Measurements from ENCODE around the gene TP53BP2.
"Not testable (repeated sequence)": the region's sequence is repeated elsewhere in the genome, so short reads cannot be mapped to it uniquely, and the experiment has no call there.

Gene TP53BP2

DNA sequence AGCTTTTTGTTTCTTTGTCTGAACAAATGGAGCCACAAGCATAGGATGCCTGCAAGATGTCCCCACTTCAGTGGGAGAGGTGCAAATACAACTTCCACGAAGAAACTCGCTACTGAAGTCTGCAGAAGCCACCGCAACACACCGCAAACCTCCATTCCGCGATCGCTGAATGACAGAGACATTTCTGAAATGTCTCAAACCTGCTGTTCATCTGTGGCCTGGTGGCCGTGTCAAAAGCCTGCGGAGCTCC lies 1.0 kb downstream of the TP53BP2 start:
- Histone ChIP-seq H3K27me3 (replicated peaks in 2 of 5; ENCODE audit: control insufficient read depth in 4 of 5, insufficient read depth in 5 of 5, low read length in 4 of 5) (no peaks in the 10 kb centered on the region), H3K4me1 (ENCODE audit: control extremely low read depth in 1 of 4, control insufficient read depth in 4 of 4, insufficient read depth in 4 of 4, low read length in 3 of 4) (peaks cover 10 to 25% (median 14%) of the 10 kb centered on the region in 4 experiments), H3K9me3 (ENCODE audit: control extremely low read depth in 1 of 5, control insufficient read depth in 4 of 5, insufficient read depth in 2 of 5, low read depth in 1 of 5, low read length in 4 of 5) (no peaks in the 10 kb centered on the region), H3K27ac (ENCODE audit: insufficient read depth in 1 of 2, low read depth in 1 of 2, low read length in 2 of 2, poor library complexity in 1 of 2, severe bottlenecking in 2 of 2) (peak overlapping the region; percentile 88 to 98), H3K36me3 (ENCODE audit: control insufficient read depth in 4 of 4, insufficient read depth in 4 of 4, low read length in 3 of 4) (no peaks in the 10 kb centered on the region), H3K4me3 (ENCODE audit: control insufficient read depth in 1 of 7, extremely low read depth in 1 of 7, insufficient read depth in 4 of 7, low read depth in 2 of 7, low read length in 6 of 7) (peak overlapping the region; percentile 45 to 96 (median 81))
- peak in 2 of 3 donors; percentile 67 to 78 for DNase-seq
- CTCF ChIA-PET, result interaction anchor here (0.9 to 3.9 kb wide), 4 partner anchors 9 to 127 kb away, joined by 3 to 16 read pairs (median 4); no protein-coding TSS in a partner anchor
- 2% methylated on average over 9 of the region's 9 CpGs for WGBS (ENCODE audit: insufficient coverage)
- POLR2A ChIA-PET, result interaction anchor here (0.6 to 1.4 kb wide), 2 partner anchors 12 to 1106 kb away, joined by 3 to 5 read pairs; no protein-coding TSS in a partner anchor

DNA sequence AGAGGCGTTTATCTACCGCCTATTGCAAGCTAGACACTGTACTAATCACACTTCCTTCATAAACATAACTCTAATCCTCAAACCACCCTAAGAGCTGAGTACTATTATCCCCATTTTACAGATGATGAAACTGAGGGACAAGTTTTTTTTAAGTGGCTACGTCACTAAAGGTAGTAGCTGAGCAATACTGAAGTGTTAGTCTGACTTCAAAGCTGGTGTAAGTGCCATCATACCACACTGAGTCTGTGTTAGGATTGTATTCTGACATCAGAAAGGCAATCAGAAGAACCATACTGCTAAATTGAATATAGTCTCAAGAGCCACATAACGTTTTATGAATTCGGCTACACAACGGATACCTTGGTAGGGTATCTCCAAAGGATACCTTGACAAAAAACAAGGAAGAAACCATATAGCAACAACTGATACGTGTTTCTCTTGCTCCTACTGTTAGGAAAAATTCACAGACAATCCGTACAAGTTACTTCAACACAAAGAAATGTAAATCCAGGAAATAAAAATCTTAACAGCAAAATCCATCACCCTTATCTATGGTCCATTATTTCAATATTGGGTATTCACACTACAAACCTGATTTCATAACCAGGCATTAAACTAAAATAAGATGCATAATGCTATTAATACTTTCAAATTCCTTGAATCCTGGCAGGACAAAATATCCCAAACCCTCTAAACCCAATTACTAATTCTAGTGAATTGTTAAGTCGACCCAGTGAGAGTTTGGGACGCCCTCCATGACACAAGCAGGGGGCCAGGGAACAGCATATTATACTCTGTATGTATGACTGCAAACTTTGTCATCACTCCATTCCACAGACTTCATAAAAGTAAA lies 1.6 kb downstream of the TP53BP2 start:
- peaks cover 0 to 3% (median 0%) of the 10 kb centered on the region in 4 experiments for H3K36me3 ChIP-seq (ENCODE audit: control insufficient read depth in 4 of 4, insufficient read depth in 4 of 4, low read length in 3 of 4)
- 83% methylated on average over 6 of the region's 10 CpGs for WGBS (ENCODE audit: insufficient coverage)
- H3K4me1 ChIP-seq (ENCODE audit: control extremely low read depth in 1 of 4, control insufficient read depth in 4 of 4, insufficient read depth in 4 of 4, low read length in 3 of 4), result peaks cover 10 to 25% (median 15%) of the 10 kb centered on the region in 4 experiments
- H3K27me3 ChIP-seq (replicated peaks in 2 of 5; ENCODE audit: control insufficient read depth in 4 of 5, insufficient read depth in 5 of 5, low read length in 4 of 5), result no peaks in the 10 kb centered on the region
- ChIA-PET POLR2A (interaction anchor here (0.6 to 1.4 kb wide), 2 partner anchors 12 to 1107 kb away, joined by 3 to 5 read pairs; no protein-coding TSS in a partner anchor), CTCF (interaction anchor here (0.9 to 3.9 kb wide), 3 partner anchors 8 to 126 kb away, joined by 3 to 16 read pairs (median 5); no protein-coding TSS in a partner anchor)
- H3K4me3 ChIP-seq (ENCODE audit: control insufficient read depth in 1 of 7, extremely low read depth in 1 of 7, insufficient read depth in 4 of 7, low read depth in 2 of 7, low read length in 6 of 7), result peak overlapping the region in 6 of 7 experiments; percentile 79 to 96 (median 82)
- peak overlapping the region in 1 of 2 experiments; percentile 98 for H3K27ac ChIP-seq (ENCODE audit: insufficient read depth in 1 of 2, low read depth in 1 of 2, low read length in 2 of 2, poor library complexity in 1 of 2, severe bottlenecking in 2 of 2)
- no peak for DNase-seq
- H3K9me3 ChIP-seq (ENCODE audit: control extremely low read depth in 1 of 5, control insufficient read depth in 4 of 5, insufficient read depth in 2 of 5, low read depth in 1 of 5, low read length in 4 of 5), result no peaks in the 10 kb centered on the region

DNA sequence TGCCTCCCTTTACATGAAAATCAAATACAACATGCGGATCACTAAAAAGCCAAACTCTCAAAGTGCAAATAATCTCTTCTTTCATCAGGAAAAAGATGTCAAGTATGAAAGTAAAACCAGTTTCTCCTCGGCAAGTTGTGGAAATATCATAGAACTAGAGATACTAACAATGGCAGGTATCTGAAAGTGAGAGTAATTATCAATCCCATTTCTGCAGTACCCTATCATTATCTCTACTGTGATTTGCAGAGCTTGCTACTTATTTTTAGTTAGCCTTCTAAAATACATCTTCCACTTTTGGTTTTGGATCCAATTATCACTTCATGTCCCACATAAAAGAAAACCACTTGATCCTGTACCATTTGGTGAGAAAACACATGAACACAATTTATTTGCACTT lies 3.0 kb downstream of the TP53BP2 start:
- DNase-seq, result no peak
- CTCF ChIA-PET, result interaction anchor here (1.4 to 2.0 kb wide), 2 partner anchors 10 to 19 kb away, joined by 5 to 8 read pairs; no protein-coding TSS in a partner anchor
- no peaks in the 10 kb centered on the region for H3K27me3 ChIP-seq (replicated peaks in 2 of 5; ENCODE audit: control insufficient read depth in 4 of 5, insufficient read depth in 5 of 5, low read length in 4 of 5)
- POLR2A ChIA-PET, result interaction anchor here (0.6 kb wide), 1 partner anchor 30 kb away, joined by 5 read pairs; no protein-coding TSS in a partner anchor
- H3K4me3 ChIP-seq (ENCODE audit: control insufficient read depth in 1 of 7, extremely low read depth in 1 of 7, insufficient read depth in 4 of 7, low read depth in 2 of 7, low read length in 6 of 7), result no peak overlapping the region
- no peaks in the 10 kb centered on the region for H3K9me3 ChIP-seq (ENCODE audit: control extremely low read depth in 1 of 5, control insufficient read depth in 4 of 5, insufficient read depth in 2 of 5, low read depth in 1 of 5, low read length in 4 of 5)
- H3K36me3 ChIP-seq (ENCODE audit: control insufficient read depth in 4 of 4, insufficient read depth in 4 of 4, low read length in 3 of 4), result peaks cover 0 to 4% (median 0%) of the 10 kb centered on the region in 4 experiments
- H3K27ac ChIP-seq (ENCODE audit: insufficient read depth in 1 of 2, low read depth in 1 of 2, low read length in 2 of 2, poor library complexity in 1 of 2, severe bottlenecking in 2 of 2), result no peak overlapping the region
- H3K4me1 ChIP-seq (ENCODE audit: control extremely low read depth in 1 of 4, control insufficient read depth in 4 of 4, insufficient read depth in 4 of 4, low read length in 3 of 4), result peaks cover 10 to 31% (median 21%) of the 10 kb centered on the region in 4 experiments
- WGBS (ENCODE audit: insufficient coverage), result no CpG with 5 or more reads among the region's 2 CpGs

DNA sequence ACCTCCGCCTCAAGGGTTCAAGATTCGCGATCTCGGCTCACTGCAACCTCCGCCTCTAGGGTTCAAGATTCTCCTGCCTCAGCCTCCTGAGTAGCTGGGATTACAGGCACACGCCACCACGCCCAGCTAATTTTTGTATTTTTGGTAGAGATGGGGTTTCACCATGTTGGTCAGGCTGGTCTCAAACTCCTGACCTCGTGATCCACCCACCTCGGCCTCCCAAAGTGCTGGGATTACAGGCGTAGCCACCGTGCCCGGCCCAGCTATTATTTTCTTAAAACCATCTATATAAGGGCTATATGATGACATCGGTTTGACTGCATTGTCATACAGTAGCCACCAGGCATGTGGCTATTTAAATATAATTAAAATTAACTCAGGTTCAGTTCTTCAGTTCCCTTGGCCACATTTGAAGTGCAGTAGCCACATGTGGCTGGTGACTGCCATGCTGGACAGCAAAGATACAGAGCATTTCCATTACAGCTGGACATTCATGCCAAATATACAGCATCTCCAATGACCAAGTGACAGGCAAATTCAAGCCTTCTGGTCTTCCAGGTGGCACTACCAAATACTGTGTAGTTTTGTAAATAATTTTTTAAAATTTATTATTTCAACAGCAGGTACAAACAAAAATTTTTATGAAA lies 3.6 kb downstream of the TP53BP2 start:
- H3K27ac ChIP-seq (ENCODE audit: insufficient read depth in 1 of 2, low read depth in 1 of 2, low read length in 2 of 2, poor library complexity in 1 of 2, severe bottlenecking in 2 of 2); DNase-seq; H3K4me3 ChIP-seq (ENCODE audit: control insufficient read depth in 1 of 7, extremely low read depth in 1 of 7, insufficient read depth in 4 of 7, low read depth in 2 of 7, low read length in 6 of 7); H3K9me3 ChIP-seq (ENCODE audit: control extremely low read depth in 1 of 5, control insufficient read depth in 4 of 5, insufficient read depth in 2 of 5, low read depth in 1 of 5, low read length in 4 of 5); H3K27me3 ChIP-seq (replicated peaks in 2 of 5; ENCODE audit: control insufficient read depth in 4 of 5, insufficient read depth in 5 of 5, low read length in 4 of 5); H3K36me3 ChIP-seq (ENCODE audit: control insufficient read depth in 4 of 4, insufficient read depth in 4 of 4, low read length in 3 of 4); POLR2A ChIA-PET: not testable (repeated sequence)
- H3K4me1 ChIP-seq (ENCODE audit: control extremely low read depth in 1 of 4, control insufficient read depth in 4 of 4, insufficient read depth in 4 of 4, low read length in 3 of 4), result peaks cover 10 to 37% (median 21%) of the 10 kb centered on the region in 4 experiments
- WGBS (ENCODE audit: insufficient coverage), result 100% methylated on average over 8 of the region's 13 CpGs
- CTCF ChIA-PET, result interaction anchor here (0.6 to 2.7 kb wide), 7 partner anchors 9 to 542 kb away, joined by 3 to 12 read pairs (median 5); no protein-coding TSS in a partner anchor

DNA sequence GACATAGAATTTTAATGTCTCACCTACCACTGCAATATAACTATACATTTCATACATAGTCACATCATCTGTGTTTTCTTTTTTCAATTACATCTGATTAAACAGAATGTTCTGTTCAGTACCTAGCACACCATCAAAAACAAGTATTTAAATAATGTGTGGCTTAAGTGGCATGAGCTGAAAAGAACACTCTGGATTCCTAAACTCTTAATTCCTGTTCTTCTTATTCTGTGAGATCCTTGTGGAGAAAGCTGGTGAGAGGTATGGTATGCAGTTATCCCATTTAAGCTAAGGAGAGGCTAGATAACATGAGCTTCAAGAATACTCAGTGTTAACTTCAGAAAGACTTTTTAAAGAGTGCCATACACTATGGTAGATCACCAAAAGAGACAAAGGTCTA lies 5.5 kb downstream of the TP53BP2 start:
- Histone ChIP-seq H3K36me3 (ENCODE audit: control insufficient read depth in 4 of 4, insufficient read depth in 4 of 4, low read length in 3 of 4) (peaks cover 0 to 5% (median 0%) of the 10 kb centered on the region in 4 experiments), H3K4me1 (ENCODE audit: control extremely low read depth in 1 of 4, control insufficient read depth in 4 of 4, insufficient read depth in 4 of 4, low read length in 3 of 4) (peaks cover 10 to 48% (median 27%) of the 10 kb centered on the region in 4 experiments), H3K9me3 (ENCODE audit: control extremely low read depth in 1 of 5, control insufficient read depth in 4 of 5, insufficient read depth in 2 of 5, low read depth in 1 of 5, low read length in 4 of 5) (no peaks in the 10 kb centered on the region), H3K27ac (ENCODE audit: insufficient read depth in 1 of 2, low read depth in 1 of 2, low read length in 2 of 2, poor library complexity in 1 of 2, severe bottlenecking in 2 of 2) (no peak overlapping the region), H3K27me3 (replicated peaks in 2 of 5; ENCODE audit: control insufficient read depth in 4 of 5, insufficient read depth in 5 of 5, low read length in 4 of 5) (no peaks in the 10 kb centered on the region), H3K4me3 (ENCODE audit: control insufficient read depth in 1 of 7, extremely low read depth in 1 of 7, insufficient read depth in 4 of 7, low read depth in 2 of 7, low read length in 6 of 7) (no peak overlapping the region)
- POLR2A ChIA-PET, result no interaction called here
- CTCF ChIA-PET, result interaction anchor here (1.2 to 2.7 kb wide), 2 partner anchors 11 to 29 kb away, joined by 3 to 12 read pairs; no protein-coding TSS in a partner anchor
- DNase-seq, result no peak

DNA sequence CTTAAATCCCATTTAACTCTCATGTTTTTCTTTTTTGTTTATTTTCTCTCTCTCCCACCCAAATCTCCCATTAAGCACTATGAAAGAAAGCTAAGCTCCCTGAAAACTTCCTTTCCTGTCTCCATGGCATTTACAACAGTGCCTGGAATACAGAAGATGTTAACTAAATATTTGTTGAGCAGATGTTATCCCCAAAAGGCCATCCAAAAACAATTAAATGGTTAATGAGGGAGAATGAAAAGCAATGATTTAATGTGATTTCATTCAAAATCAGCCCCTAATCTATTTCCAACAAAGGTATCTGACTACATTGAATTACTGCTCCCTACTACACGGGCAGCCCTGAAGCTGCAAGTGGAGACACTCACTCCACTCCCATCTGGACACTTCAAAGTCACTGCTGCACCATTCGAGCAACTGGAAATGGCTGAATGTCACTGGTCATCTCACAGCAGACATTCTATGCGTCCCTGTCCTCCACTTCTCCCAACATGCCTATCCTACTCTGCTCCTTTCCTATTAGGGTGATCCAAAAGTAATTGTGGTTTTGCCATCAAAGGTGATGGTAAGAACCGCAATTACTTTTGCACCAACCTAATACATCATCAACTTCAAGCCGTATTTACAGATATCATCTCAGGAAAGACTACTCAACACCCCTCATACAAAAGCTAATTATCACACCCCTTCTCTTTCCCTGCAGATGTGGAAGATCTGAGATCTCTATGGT lies 7.5 kb downstream of the TP53BP2 start:
- H3K9me3 ChIP-seq (ENCODE audit: control extremely low read depth in 1 of 5, control insufficient read depth in 4 of 5, insufficient read depth in 2 of 5, low read depth in 1 of 5, low read length in 4 of 5), result no peaks in the 10 kb centered on the region
- H3K27ac ChIP-seq (ENCODE audit: insufficient read depth in 1 of 2, low read depth in 1 of 2, low read length in 2 of 2, poor library complexity in 1 of 2, severe bottlenecking in 2 of 2), result no peak overlapping the region
- ChIA-PET POLR2A (no interaction called here), CTCF (interaction anchor here (0.7 to 1.8 kb wide), 5 partner anchors 8 to 27 kb away, joined by 3 to 7 read pairs (median 3); no protein-coding TSS in a partner anchor)
- peaks cover 0 to 5% (median 0%) of the 10 kb centered on the region in 4 experiments for H3K36me3 ChIP-seq (ENCODE audit: control insufficient read depth in 4 of 4, insufficient read depth in 4 of 4, low read length in 3 of 4)
- no peak for DNase-seq
- no peaks in the 10 kb centered on the region for H3K27me3 ChIP-seq (replicated peaks in 2 of 5; ENCODE audit: control insufficient read depth in 4 of 5, insufficient read depth in 5 of 5, low read length in 4 of 5)
- H3K4me3 ChIP-seq (ENCODE audit: control insufficient read depth in 1 of 7, extremely low read depth in 1 of 7, insufficient read depth in 4 of 7, low read depth in 2 of 7, low read length in 6 of 7), result no peak overlapping the region
- H3K4me1 ChIP-seq (ENCODE audit: control extremely low read depth in 1 of 4, control insufficient read depth in 4 of 4, insufficient read depth in 4 of 4, low read length in 3 of 4), result peaks cover 9 to 49% (median 17%) of the 10 kb centered on the region in 4 experiments
- WGBS (ENCODE audit: insufficient coverage), result 89% methylated on average over 3 of the region's 5 CpGs
